Measurements from ENCODE around the gene PPP1R36. TPM values are rescaled to one million over a fixed set of nuclear protein-coding genes. Genes with fewer than 3 reads are reported as not detected.

Gene PPP1R36
- total and polyA plus RNA-seq, 2 of the 13 experiments (the other 11 are each of a cell fraction or from before 2014, with no cell fraction given), result 0.11 to 0.17 TPM

- no peak for TF ChIP-seq ZNF276 (CRISPR knock-in tag; IDR thresholded peaks at IDR 0.05; ENCODE audit: low read depth)
- TF ChIP-seq THAP11 (CRISPR knock-in tag; IDR thresholded peaks at IDR 0.05), result no peak
- no peak for TF ChIP-seq GATAD1 (CRISPR knock-in tag; IDR thresholded peaks at IDR 0.05)
- no peak for TF ChIP-seq DRAP1 (CRISPR knock-in tag; IDR thresholded peaks at IDR 0.05)
- no peak for TF ChIP-seq STAT5B (CRISPR knock-in tag; IDR thresholded peaks at IDR 0.05)
- no peak for TF ChIP-seq HIC2 (CRISPR knock-in tag; IDR thresholded peaks at IDR 0.05; ENCODE audit: low read depth)
- TF ChIP-seq, protein P1, sequence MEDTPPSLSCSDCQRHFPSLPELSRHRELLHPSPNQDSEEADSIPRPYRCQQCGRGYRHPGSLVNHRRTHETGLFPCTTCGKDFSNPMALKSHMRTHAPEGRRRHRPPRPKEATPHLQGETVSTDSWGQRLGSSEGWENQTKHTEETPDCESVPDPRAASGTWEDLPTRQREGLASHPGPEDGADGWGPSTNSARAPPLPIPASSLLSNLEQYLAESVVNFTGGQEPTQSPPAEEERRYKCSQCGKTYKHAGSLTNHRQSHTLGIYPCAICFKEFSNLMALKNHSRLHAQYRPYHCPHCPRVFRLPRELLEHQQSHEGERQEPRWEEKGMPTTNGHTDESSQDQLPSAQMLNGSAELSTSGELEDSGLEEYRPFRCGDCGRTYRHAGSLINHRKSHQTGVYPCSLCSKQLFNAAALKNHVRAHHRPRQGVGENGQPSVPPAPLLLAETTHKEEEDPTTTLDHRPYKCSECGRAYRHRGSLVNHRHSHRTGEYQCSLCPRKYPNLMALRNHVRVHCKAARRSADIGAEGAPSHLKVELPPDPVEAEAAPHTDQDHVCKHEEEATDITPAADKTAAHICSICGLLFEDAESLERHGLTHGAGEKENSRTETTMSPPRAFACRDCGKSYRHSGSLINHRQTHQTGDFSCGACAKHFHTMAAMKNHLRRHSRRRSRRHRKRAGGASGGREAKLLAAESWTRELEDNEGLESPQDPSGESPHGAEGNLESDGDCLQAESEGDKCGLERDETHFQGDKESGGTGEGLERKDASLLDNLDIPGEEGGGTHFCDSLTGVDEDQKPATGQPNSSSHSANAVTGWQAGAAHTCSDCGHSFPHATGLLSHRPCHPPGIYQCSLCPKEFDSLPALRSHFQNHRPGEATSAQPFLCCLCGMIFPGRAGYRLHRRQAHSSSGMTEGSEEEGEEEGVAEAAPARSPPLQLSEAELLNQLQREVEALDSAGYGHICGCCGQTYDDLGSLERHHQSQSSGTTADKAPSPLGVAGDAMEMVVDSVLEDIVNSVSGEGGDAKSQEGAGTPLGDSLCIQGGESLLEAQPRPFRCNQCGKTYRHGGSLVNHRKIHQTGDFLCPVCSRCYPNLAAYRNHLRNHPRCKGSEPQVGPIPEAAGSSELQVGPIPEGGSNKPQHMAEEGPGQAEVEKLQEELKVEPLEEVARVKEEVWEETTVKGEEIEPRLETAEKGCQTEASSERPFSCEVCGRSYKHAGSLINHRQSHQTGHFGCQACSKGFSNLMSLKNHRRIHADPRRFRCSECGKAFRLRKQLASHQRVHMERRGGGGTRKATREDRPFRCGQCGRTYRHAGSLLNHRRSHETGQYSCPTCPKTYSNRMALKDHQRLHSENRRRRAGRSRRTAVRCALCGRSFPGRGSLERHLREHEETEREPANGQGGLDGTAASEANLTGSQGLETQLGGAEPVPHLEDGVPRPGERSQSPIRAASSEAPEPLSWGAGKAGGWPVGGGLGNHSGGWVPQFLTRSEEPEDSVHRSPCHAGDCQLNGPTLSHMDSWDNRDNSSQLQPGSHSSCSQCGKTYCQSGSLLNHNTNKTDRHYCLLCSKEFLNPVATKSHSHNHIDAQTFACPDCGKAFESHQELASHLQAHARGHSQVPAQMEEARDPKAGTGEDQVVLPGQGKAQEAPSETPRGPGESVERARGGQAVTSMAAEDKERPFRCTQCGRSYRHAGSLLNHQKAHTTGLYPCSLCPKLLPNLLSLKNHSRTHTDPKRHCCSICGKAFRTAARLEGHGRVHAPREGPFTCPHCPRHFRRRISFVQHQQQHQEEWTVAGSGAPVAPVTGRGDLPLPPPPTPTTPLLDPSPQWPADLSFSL (CRISPR knock-in tag; IDR thresholded peaks at IDR 0.05), result no peak
- TF ChIP-seq, protein P2, sequence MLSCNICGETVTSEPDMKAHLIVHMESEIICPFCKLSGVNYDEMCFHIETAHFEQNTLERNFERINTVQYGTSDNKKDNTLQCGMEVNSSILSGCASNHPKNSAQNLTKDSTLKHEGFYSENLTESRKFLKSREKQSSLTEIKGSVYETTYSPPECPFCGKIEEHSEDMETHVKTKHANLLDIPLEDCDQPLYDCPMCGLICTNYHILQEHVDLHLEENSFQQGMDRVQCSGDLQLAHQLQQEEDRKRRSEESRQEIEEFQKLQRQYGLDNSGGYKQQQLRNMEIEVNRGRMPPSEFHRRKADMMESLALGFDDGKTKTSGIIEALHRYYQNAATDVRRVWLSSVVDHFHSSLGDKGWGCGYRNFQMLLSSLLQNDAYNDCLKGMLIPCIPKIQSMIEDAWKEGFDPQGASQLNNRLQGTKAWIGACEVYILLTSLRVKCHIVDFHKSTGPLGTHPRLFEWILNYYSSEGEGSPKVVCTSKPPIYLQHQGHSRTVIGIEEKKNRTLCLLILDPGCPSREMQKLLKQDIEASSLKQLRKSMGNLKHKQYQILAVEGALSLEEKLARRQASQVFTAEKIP (CRISPR knock-in tag; IDR thresholded peaks at IDR 0.05; ENCODE audit: borderline replicate concordance), result no peak
- no peak for TF ChIP-seq WIZ (CRISPR knock-in tag; IDR thresholded peaks at IDR 0.05)
- TF ChIP-seq, protein P3, sequence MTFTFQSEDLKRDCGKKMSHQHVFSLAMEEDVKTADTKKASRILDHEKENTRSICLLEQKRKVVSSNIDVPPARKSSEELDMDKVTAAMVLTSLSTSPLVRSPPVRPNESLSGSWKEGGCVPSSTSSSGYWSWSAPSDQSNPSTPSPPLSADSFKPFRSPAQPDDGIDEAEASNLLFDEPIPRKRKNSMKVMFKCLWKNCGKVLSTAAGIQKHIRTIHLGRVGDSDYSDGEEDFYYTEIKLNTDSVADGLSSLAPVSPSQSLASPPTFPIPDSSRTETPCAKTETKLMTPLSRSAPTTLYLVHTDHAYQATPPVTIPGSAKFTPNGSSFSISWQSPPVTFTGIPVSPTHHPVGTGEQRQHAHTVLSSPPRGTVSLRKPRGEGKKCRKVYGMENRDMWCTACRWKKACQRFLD (CRISPR knock-in tag; IDR thresholded peaks at IDR 0.05; ENCODE audit: borderline replicate concordance), result no peak
- TF ChIP-seq ZNF232 (CRISPR knock-in tag; IDR thresholded peaks at IDR 0.05; ENCODE audit: borderline replicate concordance), result no peak
- TF ChIP-seq YEATS2 (CRISPR knock-in tag; IDR thresholded peaks at IDR 0.05; ENCODE audit: borderline replicate concordance), result no peak
- no peak for TF ChIP-seq TMF1 (CRISPR knock-in tag; IDR thresholded peaks at IDR 0.05; ENCODE audit: low read depth)
- peak; percentile 47; the same call in 1 of the 2 replicates for TF ChIP-seq PHF21A (CRISPR knock-in tag; IDR thresholded peaks at IDR 0.05)
Measured at GRCh38 chr14:64625386-64626232, 75.8 kb downstream of the PPP1R36 start (continued).

Measured in HepG2 (cell line).